A549 (cell line): Measurements from ENCODE around the gene PTPN13. TPM values are rescaled to one million over a fixed set of nuclear protein-coding genes. Genes with fewer than 3 reads are reported as not detected.
A peak's percentile ranks its signal among the peaks of the same experiment; 100 is the strongest.

Experiments used
- ATAC-seq, 2 experiments: fragments of 200-7000 bp in 1 of 2; fragments of >200 bp in 1 of 2; cut with Nextera tagmentation in 1 of 2; cut with Tn5 transposase in 1 of 2; 3 replicates each; pipeline versions ENCODE4 v1.8.0 to v1.9.1; 2018 to 2020; ENCODE audit warnings: mild to moderate bottlenecking in 1 of 2, moderate library complexity in 1 of 2
- CTCF ChIA-PET: fragments of 300-600 bp; sonication (Branson Sonifier 250); formaldehyde crosslinking; extraction: SDS; loops from one replicate; lab custom pipeline; 2021; ENCODE audit warnings: antibody characterized with exemption, inconsistent platforms; lab: Yijun Ruan, JAX
- POLR2A ChIA-PET: fragments of 350-600 bp; formaldehyde crosslinking; extraction: SDS; loops from one replicate; lab custom pipeline; 2021; ENCODE audit warnings: antibody characterized with exemption, inconsistent platforms; lab: Yijun Ruan, JAX
- DNase-seq, 2 experiments: peaks; one replicate each; pipeline versions ENCODE4 v3.0.0 to v3.0.0-alpha.2; 2011 to 2016; ENCODE audit warnings: low read depth in 1 of 2, low spot score in 1 of 2
- FAIRE-seq: peaks from 2 replicates; lab custom pipeline; 2011; peaks lifted over from hg19 to GRCh38; lab: Jason Lieb, UNC
- H3K27ac ChIP-seq, 2 experiments: fragments of >200 bp; sonication (Bioruptor Twin); formaldehyde crosslinking; 3 replicates each; pipeline ENCODE4 v1.5.1; 2016 to 2017
- H3K4me1 ChIP-seq: fragments of >200 bp; sonication (Bioruptor Twin); formaldehyde crosslinking; 3 replicates; pipeline ENCODE4 v1.6.1; 2016
- H3K4me2 ChIP-seq: fragments of >200 bp; sonication (Bioruptor Twin); formaldehyde crosslinking; 3 replicates; pipeline ENCODE4 v1.6.1; 2016
- H3K4me3 ChIP-seq: fragments of >200 bp; sonication (Bioruptor Twin); formaldehyde crosslinking; 3 replicates; pipeline ENCODE4 v1.5.1; 2016
- H3K9me3 ChIP-seq: fragments of >200 bp; sonication (Bioruptor Twin); formaldehyde crosslinking; 3 replicates; pipeline ENCODE4 v1.6.1; 2016
- CBX8 ChIP-seq: fragments of 200-600 bp; sonication (generic); IDR thresholded peaks from 2 replicates; pipeline ENCODE4 v1.6.1; 2016
- CEBPB ChIP-seq, 2 experiments: fragments of >200 bp in 1 of 2; sonication (Bioruptor Twin) in 1 of 2; formaldehyde crosslinking in 1 of 2; IDR thresholded peaks; 2 replicates each; pipeline ENCODE4 v1.6.1; 2012 to 2016
- E2F6 ChIP-seq: IDR thresholded peaks from 2 replicates; pipeline ENCODE4 v1.6.1; 2012; ENCODE audit warnings: low read depth, borderline replicate concordance
- ELK1 ChIP-seq: fragments of 150-350 bp; IDR thresholded peaks from 2 replicates; pipeline ENCODE4 v1.6.1; 2014; ENCODE audit warnings: low read depth, mild to moderate bottlenecking, low read length
- FOSB ChIP-seq: fragments of 250-450 bp; sonication (Bioruptor Pico); IDR thresholded peaks from 2 replicates; pipeline ENCODE4 v1.5.0; 2020; ENCODE audit warnings: mild to moderate bottlenecking, moderate library complexity
- GATA3 ChIP-seq: IDR thresholded peaks from 2 replicates; pipeline ENCODE4 v1.6.1; 2012; ENCODE audit warnings: borderline replicate concordance
- HDAC2 ChIP-seq: fragments of 200-600 bp; sonication (generic); IDR thresholded peaks from 2 replicates; pipeline ENCODE4 v1.6.1; 2016
- HEYL ChIP-seq: fragments of 250-450 bp; sonication (Bioruptor Pico); IDR thresholded peaks from 2 replicates; pipeline ENCODE4 v1.8.0; 2021; ENCODE audit warnings: mild to moderate bottlenecking, moderate library complexity
- JUN ChIP-seq, 2 experiments: fragments of >200 bp; sonication (Bioruptor Twin); formaldehyde crosslinking; IDR thresholded peaks; 2 replicates in 1 of 2; 3 replicates in 1 of 2; pipeline ENCODE4 v1.6.1; 2016 to 2017
- MAFK ChIP-seq: fragments of 450-650 bp; IDR thresholded peaks from 2 replicates; pipeline ENCODE4 v1.6.1; 2014; ENCODE audit not compliant: partially characterized antibody
- MAX ChIP-seq: IDR thresholded peaks from 2 replicates; pipeline ENCODE4 v1.6.1; 2012
- MAZ ChIP-seq: fragments of 150-350 bp; IDR thresholded peaks from 2 replicates; pipeline ENCODE4 v1.6.1; 2014; ENCODE audit warnings: antibody characterized with exemption, low read depth, low read length, borderline replicate concordance
- NFE2L2 ChIP-seq: fragments of 150-350 bp; conservative IDR thresholded peaks from 2 replicates; pipeline ENCODE4 v1.6.1; 2014; ENCODE audit warnings: low read length
- PBX3 ChIP-seq: IDR thresholded peaks from 2 replicates; pipeline ENCODE4 v1.6.1; 2012
- POLR2A ChIP-seq: IDR thresholded peaks from 2 replicates; pipeline ENCODE4 v1.6.1; 2012; ENCODE audit warnings: mild to moderate bottlenecking, low read length
- POLR2AphosphoS2 ChIP-seq: conservative IDR thresholded peaks from 2 replicates; pipeline ENCODE4 v1.6.1; 2012; ENCODE audit warnings: low read length, improper control_type of control experiment, inconsistent platforms
- RNF2 ChIP-seq: fragments of 200-600 bp; sonication (generic); IDR thresholded peaks from 2 replicates; pipeline ENCODE4 v1.6.1; 2016; ENCODE audit warnings: low read depth, mild to moderate bottlenecking, antibody characterized with exemption, moderate library complexity, borderline replicate concordance
- SMC3 ChIP-seq: fragments of >200 bp; sonication (Bioruptor Twin); formaldehyde crosslinking; IDR thresholded peaks from 3 replicates; pipeline ENCODE4 v1.6.1; 2018; ENCODE audit warnings: inconsistent platforms
- SREBF2 ChIP-seq: fragments of 450-650 bp; IDR thresholded peaks from 2 replicates; pipeline ENCODE4 v1.6.1; 2014; ENCODE audit warnings: mild to moderate bottlenecking, moderate library complexity
- TFCP2L1 ChIP-seq: fragments of 250-450 bp; sonication (Bioruptor Pico); IDR thresholded peaks from 2 replicates; pipeline ENCODE4 v1.5.0; 2021; ENCODE audit warnings: mild to moderate bottlenecking
- USF2 ChIP-seq: fragments of 450-650 bp; IDR thresholded peaks from 2 replicates; pipeline ENCODE4 v1.6.1; 2014; ENCODE audit warnings: antibody characterized with exemption
- ZC3H11A ChIP-seq: fragments of 450-650 bp; IDR thresholded peaks from 2 replicates; pipeline ENCODE4 v1.6.1; 2014; ENCODE audit warnings: antibody characterized with exemption, mild to moderate bottlenecking
- whole genome bisulfite sequencing: methylation state at CpG from one replicate; pipeline ENCODE4 v1.1.6; 2017; ENCODE audit errors: missing lambda C conversion rate; 5-methylcytosine and 5-hydroxymethylcytosine counted together
- polyA plus RNA-seq, 4 experiments: library from polyadenylated mRNA; depleted of rRNA in 3 of 4; stranded (reverse); fragments of >200 nt; fragmentation: RNase III in 1 of 4; extraction: RNeasy Plus Mini Kit Qiagen cat#74134 plus additional on column Dnase treatment in 1 of 4; gene quantifications; 2 replicates in 3 of 4; 3 replicates in 1 of 4; pipeline ENCODE4 v1.2.3, GENCODE V29; 2011 to 2017
- TF ChIP-seq, protein P1 (sequence below): fragments of >200 bp; sonication (Bioruptor Twin); formaldehyde crosslinking; IDR thresholded peaks from 3 replicates; pipeline ENCODE4 v1.6.1; 2016

Gene PTPN13
- polyA plus RNA-seq, 2 of the 4 experiments (the other 2 are of a cell fraction) = 10.4 to 13.3 TPM

- FAIRE-seq = no peak
- ATAC-seq = no peak
- no peak for TF ChIP-seq PBX3
- TF ChIP-seq POLR2A = no peak
- no peak for TF ChIP-seq CBX8
- no peaks in the 10 kb centered on the region for H3K4me1 ChIP-seq
- no peak overlapping the region for H3K4me3 ChIP-seq
- no peak overlapping the region for H3K4me2 ChIP-seq
- DNase-seq = no peak
- 73% methylated on average over 4 of the region's 4 CpGs for WGBS
- H3K27ac ChIP-seq = no peak overlapping the region
- ChIA-PET POLR2A (no interaction called here), CTCF (interaction anchor here (1.8 kb wide), 1 partner anchor 50 kb away, joined by 3 read pairs; no protein-coding TSS in a partner anchor)
- no peaks in the 10 kb centered on the region for H3K9me3 ChIP-seq
Measured at GRCh38 chr4:86549163-86549788, 44.8 kb upstream of the PTPN13 start.

- H3K4me3 ChIP-seq = no peak overlapping the region
- no peaks in the 10 kb centered on the region for H3K9me3 ChIP-seq
- H3K27ac ChIP-seq = no peak overlapping the region
- DNase-seq (no peak), ATAC-seq (no peak), FAIRE-seq (no peak)
- TF ChIP-seq, protein P1, sequence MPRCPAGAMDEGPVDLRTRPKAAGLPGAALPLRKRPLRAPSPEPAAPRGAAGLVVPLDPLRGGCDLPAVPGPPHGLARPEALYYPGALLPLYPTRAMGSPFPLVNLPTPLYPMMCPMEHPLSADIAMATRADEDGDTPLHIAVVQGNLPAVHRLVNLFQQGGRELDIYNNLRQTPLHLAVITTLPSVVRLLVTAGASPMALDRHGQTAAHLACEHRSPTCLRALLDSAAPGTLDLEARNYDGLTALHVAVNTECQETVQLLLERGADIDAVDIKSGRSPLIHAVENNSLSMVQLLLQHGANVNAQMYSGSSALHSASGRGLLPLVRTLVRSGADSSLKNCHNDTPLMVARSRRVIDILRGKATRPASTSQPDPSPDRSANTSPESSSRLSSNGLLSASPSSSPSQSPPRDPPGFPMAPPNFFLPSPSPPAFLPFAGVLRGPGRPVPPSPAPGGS = no peak
- ChIA-PET CTCF (no interaction called here), POLR2A (no interaction called here)
- H3K4me1 ChIP-seq = no peaks in the 10 kb centered on the region; the same call in 2 of the 3 replicates
- 88% methylated on average over 2 of the region's 2 CpGs for WGBS
- H3K4me2 ChIP-seq = no peak overlapping the region
Measured at GRCh38 chr4:86551387-86551786, 42.7 kb upstream of the PTPN13 start.

DNA sequence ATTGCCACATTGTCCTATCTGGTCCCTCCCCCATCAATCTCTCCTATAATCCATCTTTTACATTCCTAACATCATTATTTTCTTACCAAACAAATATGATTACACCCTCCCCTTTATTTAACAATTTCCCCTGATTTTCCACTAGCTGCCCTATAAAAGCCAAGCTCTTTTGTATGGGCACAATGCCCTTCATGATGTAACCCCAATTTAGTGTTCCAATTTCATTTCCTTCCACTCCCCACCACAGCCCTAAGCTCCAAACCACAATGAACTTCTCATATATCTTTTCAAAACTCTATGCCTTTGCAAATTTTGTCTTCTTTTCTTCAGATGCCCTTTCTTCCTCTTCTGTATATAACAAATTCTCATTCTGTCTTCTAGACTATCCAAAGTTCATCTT, 39.5 kb upstream of the PTPN13 start:
- H3K9me3 ChIP-seq = no peaks in the 10 kb centered on the region
- ChIA-PET POLR2A (no interaction called here), CTCF (no interaction called here)
- H3K4me2 ChIP-seq = no peak overlapping the region
- no peaks in the 10 kb centered on the region; the same call in 1 of the 3 replicates for H3K4me1 ChIP-seq
- no peak for ATAC-seq
- no peak for TF ChIP-seq JUN (IDR thresholded peaks at IDR 0.05)
- TF ChIP-seq MAFK = no peak
- TF ChIP-seq GATA3 = no peak
- TF ChIP-seq NFE2L2 = no peak
- no peak for DNase-seq
- H3K27ac ChIP-seq = no peak overlapping the region
- no peak for FAIRE-seq
- no peak overlapping the region for H3K4me3 ChIP-seq

- DNase-seq = no peak
- ATAC-seq = no peak
- no peaks in the 10 kb centered on the region for H3K9me3 ChIP-seq
- FAIRE-seq = no peak
- no peak overlapping the region for H3K4me3 ChIP-seq
- peak overlapping the region; percentile 35 for H3K4me2 ChIP-seq
- POLR2A ChIA-PET = no interaction called here
- H3K4me1 ChIP-seq = no peaks in the 10 kb centered on the region; the same call in 1 of the 3 replicates
- CTCF ChIA-PET = no interaction called here
- H3K27ac ChIP-seq = no peak overlapping the region
- TF ChIP-seq MAZ = no peak
- TF ChIP-seq RNF2 = no peak
- no peak for TF ChIP-seq SREBF2
- TF ChIP-seq NFE2L2 = no peak
- no peak for TF ChIP-seq POLR2AphosphoS2
- no peak for TF ChIP-seq HEYL (CRISPR knock-in tag)
- no peak for TF ChIP-seq SMC3
- TF ChIP-seq HDAC2 = no peak
- TF ChIP-seq PBX3 = no peak
- no peak for TF ChIP-seq USF2
- no peak for TF ChIP-seq E2F6
- no peak for TF ChIP-seq TFCP2L1 (CRISPR knock-in tag)
- no peak for TF ChIP-seq ELK1
- TF ChIP-seq MAX = no peak
- no peak for TF ChIP-seq ZC3H11A
- no peak for TF ChIP-seq CEBPB (IDR thresholded peaks at IDR 0.05)
- no peak for TF ChIP-seq JUN (IDR thresholded peaks at IDR 0.05)
- TF ChIP-seq FOSB = no peak
- TF ChIP-seq, protein P1 = no peak
Measured at GRCh38 chr4:86556791-86557415, 37.2 kb upstream of the PTPN13 start.
